Mucosa of stomach (tissue), 1 donor: ENCODE data around the gene USP35.

ENCODE experiments used
- H3K27me3 ChIP-seq: one replicate; pipeline ENCODE4 v1.7.0; 2013; ENCODE audit warnings: mild to moderate bottlenecking, low read length; ENCODE audit not compliant: control insufficient read depth, insufficient read depth
- H3K36me3 ChIP-seq: one replicate; pipeline ENCODE4 v1.7.0; 2013; ENCODE audit warnings: low read length; ENCODE audit not compliant: control insufficient read depth, insufficient read depth
- H3K4me1 ChIP-seq: one replicate; pipeline ENCODE4 v1.7.0; 2013; ENCODE audit warnings: mild to moderate bottlenecking, low read length; ENCODE audit not compliant: control insufficient read depth, insufficient read depth
- H3K4me3 ChIP-seq: one replicate; pipeline ENCODE4 v1.7.0; 2013; ENCODE audit warnings: low read length
- H3K9ac ChIP-seq: one replicate; pipeline ENCODE4 v1.7.0; 2013; ENCODE audit warnings: mild to moderate bottlenecking, low read length, moderate library complexity
- H3K9me3 ChIP-seq: one replicate; pipeline ENCODE4 v1.7.0; 2013; ENCODE audit warnings: mild to moderate bottlenecking, low read length, moderate library complexity; ENCODE audit not compliant: control insufficient read depth
- donor health status: Pancreatic carcinoma.

USP35 gene

DNA sequence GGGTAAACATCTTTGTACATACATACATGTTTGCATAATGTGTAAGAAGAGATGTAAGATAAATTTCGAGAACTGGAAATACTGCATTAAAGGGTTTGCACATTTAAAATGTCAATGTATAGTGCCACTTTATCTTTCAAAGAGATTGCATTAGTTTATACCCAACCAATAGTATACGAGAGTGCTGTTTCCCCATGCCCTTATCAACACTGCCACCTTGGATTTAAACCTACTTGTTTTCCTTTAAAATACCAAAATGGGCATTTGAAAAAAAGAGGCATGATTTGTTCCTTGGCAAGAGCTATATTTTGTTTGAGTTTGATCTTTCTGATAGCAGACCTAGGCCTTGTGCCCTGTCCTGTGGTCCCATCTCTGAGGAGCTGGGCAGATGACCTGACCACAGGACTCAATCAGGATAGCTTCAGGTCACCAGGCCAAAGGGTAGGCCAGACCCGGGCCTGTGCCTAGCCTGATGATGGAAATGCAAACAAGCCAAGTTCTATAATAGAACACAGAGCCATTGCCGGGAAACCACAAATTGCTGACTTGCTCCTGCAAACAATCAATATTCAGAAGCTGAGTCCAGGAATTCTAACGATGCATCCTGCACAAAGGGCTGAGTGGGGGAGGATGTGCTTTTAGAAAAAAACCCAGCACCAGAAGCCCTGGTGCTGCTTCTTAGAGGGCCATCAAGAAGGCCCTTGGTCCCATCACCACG lies 32.4 kb upstream of the USP35 start:
- peaks cover 8% of the 10 kb centered on the region for H3K4me1 ChIP-seq
- H3K9ac ChIP-seq, result no peak overlapping the region
- no peaks in the 10 kb centered on the region for H3K27me3 ChIP-seq
- no peaks in the 10 kb centered on the region for H3K9me3 ChIP-seq
- no peaks in the 10 kb centered on the region for H3K36me3 ChIP-seq
- H3K4me3 ChIP-seq, result no peak overlapping the region

DNA sequence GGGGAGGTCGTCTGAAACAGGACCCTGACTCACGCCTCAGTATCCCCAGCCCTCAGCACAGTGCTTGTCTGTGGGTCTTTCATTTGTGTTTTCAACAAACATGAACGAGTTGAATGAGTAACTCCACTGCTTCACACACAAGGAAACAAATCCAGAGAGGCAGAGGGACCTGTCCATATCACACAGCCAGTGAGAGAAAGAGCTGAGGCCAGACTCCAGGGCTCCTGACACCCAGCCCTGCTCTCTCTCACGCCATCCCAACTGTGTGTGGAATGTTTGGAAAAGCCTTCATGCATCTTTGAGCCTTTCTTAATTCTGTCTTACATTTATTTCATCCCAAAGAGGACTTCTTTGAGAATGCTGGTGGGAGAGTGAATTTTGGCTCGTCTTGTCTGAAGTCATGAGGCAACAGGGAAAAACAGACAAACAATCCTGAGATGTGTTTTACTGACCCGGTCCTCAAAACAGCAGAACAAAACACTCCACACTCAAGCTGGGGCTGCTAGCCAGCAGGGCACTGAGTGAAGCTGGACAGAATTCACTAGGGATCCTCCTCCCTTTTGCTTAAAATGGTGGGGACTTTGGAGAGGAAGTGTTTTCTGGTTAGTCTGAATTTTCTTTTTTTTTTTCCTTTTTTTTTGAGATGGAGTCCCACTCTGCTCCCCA lies 29.6 kb upstream of the USP35 start:
- Histone ChIP-seq H3K4me3 (no peak overlapping the region), H3K9me3 (no peaks in the 10 kb centered on the region), H3K36me3 (no peaks in the 10 kb centered on the region), H3K9ac (no peak overlapping the region), H3K27me3 (no peaks in the 10 kb centered on the region), H3K4me1 (peaks cover 8% of the 10 kb centered on the region)

DNA sequence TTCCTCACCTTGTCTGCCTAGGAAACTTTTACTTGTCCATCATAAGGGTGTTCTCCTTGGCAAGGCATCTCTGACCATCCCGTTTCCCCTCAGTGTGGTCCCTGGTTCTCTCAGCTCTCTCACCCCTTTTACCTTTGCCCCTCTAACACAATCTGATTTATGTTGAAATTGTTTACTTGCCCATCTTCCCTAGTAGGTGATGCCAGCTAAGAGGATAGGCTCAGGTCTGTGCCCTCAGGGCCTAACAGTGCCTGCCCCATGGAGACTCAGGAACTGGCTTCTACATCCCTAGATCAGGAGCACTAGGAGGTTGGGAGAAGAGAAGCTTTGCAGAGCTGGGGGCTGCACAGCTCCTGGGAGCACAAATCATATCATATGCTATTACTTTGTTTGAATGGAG lies 28.2 kb upstream of the USP35 start:
- no peaks in the 10 kb centered on the region for H3K9me3 ChIP-seq
- no peaks in the 10 kb centered on the region for H3K27me3 ChIP-seq
- no peak overlapping the region for H3K9ac ChIP-seq
- H3K36me3 ChIP-seq, result no peaks in the 10 kb centered on the region
- H3K4me1 ChIP-seq, result peaks cover 8% of the 10 kb centered on the region
- no peak overlapping the region for H3K4me3 ChIP-seq

DNA sequence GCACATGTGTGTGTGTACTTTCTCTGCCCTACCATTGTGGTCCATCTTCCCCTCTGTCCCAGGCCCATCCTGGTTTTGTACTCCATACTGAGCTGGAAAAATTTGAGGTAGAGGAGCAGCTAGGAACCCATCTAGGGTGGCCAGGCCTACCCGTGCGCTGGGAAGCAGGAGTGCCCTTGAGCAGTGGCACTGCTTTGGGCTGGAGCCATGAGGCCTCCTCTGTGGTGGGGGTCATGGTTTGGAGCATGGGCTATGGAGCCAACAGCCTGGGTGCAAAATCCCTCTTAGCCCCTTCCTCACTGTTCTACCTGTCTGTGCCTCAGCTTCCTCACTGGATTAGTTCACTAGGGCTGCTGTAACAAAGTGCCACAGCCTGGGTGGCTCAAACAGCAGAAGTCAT lies 27.4 kb upstream of the USP35 start:
- Histone ChIP-seq H3K27me3 (no peaks in the 10 kb centered on the region), H3K9me3 (no peaks in the 10 kb centered on the region), H3K4me1 (peaks cover 5% of the 10 kb centered on the region), H3K4me3 (no peak overlapping the region), H3K9ac (no peak overlapping the region), H3K36me3 (no peaks in the 10 kb centered on the region)

DNA sequence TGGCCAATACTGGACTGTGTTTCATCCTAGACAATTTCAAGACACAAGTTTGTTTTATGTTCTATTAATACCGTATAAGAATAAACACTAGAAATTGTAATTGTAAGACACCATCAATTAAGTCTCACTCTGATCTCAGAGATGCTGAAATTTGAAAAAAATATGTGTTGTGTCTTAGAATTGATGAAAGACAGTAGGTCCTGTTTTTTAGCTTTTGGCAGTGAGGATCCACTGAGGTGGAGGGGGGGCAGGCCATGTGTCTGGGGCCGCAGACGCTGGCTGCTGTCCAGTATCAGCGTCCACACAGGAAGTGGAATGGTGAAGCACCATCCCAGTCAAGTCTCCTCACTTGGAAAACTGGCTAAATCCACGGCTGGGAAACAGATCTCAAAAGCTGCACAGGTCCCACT lies 26.8 kb upstream of the USP35 start:
- no peak overlapping the region for H3K9ac ChIP-seq
- H3K36me3 ChIP-seq, result no peaks in the 10 kb centered on the region
- H3K4me3 ChIP-seq, result no peak overlapping the region
- H3K27me3 ChIP-seq, result no peaks in the 10 kb centered on the region
- no peaks in the 10 kb centered on the region for H3K4me1 ChIP-seq
- H3K9me3 ChIP-seq, result no peaks in the 10 kb centered on the region

DNA sequence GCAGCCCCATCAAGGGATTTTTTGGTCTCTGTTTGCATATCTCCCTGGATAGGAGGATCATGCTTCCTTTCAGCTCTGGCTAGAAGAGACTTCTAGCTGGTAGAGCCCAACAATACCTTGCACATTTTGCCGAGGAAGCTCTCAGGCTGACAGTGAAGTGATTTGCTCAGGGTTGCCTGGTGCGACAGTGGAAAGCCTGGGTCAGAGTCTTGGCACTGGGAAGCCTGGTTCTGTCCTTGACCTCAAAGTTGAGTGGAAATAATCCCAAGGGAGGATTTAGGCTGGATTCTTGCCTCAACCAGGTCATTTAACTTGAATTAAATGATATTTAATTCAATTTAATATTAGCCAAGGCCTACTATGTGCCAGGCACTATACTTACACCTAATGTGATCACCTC lies 24.9 kb upstream of the USP35 start:
- Histone ChIP-seq H3K36me3 (no peaks in the 10 kb centered on the region), H3K4me3 (no peak overlapping the region), H3K27me3 (no peaks in the 10 kb centered on the region), H3K9me3 (no peaks in the 10 kb centered on the region), H3K4me1 (peaks cover 8% of the 10 kb centered on the region), H3K9ac (no peak overlapping the region)

DNA sequence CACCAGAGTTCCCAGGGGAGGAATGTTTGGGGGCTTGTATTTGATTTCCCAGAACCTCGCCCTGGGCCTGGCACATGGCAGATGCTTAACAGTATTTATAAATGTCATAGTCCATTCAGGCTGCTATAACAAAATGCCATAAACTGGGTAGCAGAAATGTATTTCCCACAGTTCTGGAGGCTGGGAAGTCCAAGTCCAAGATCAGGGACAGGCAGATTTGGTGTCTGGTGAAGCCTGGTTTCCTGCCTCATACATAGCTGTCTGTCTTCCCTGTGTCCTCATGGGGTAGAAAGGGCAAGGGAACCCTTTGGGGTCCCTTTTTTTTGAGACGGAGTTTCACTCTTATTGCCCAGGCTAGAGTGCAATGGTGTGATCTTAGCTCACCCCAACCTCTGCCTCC lies 24.2 kb upstream of the USP35 start:
- no peak overlapping the region for H3K9ac ChIP-seq
- peaks cover 12% of the 10 kb centered on the region for H3K4me1 ChIP-seq
- no peaks in the 10 kb centered on the region for H3K36me3 ChIP-seq
- no peak overlapping the region for H3K4me3 ChIP-seq
- H3K9me3 ChIP-seq, result no peaks in the 10 kb centered on the region
- H3K27me3 ChIP-seq, result no peaks in the 10 kb centered on the region

DNA sequence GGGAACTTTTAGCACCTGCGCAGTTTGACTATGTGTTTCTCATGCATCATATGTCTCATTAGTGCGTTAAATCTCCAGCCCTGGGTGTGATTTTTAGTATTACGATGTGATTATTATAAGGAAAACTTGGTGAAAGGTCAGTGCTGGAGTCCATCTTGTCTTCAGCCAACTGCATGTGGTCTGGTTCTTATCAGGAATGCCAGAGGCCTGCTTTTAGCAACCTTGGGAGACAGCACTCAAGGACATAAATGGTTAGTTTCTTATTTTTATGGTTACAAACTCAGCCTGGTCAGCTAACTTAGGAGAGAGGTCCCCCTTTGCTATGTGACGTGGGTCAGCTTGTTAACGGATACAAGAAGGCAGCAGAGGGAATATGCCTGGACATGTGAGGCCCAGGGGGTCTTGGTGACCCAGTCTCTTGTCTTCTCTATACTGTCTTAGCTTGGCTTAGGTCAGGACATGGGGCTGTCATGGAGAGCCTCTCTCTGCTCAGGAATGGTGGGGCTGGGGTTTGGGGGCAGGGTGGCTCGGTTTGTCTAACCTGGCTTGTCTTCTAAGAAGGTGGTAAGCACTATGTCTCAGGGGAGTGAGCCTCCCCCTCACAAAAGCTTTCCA lies 21.8 kb upstream of the USP35 start:
- Histone ChIP-seq H3K4me1 (peaks cover 12% of the 10 kb centered on the region), H3K36me3 (no peaks in the 10 kb centered on the region), H3K27me3 (no peaks in the 10 kb centered on the region), H3K9ac (no peak overlapping the region), H3K4me3 (no peak overlapping the region), H3K9me3 (no peaks in the 10 kb centered on the region)

DNA sequence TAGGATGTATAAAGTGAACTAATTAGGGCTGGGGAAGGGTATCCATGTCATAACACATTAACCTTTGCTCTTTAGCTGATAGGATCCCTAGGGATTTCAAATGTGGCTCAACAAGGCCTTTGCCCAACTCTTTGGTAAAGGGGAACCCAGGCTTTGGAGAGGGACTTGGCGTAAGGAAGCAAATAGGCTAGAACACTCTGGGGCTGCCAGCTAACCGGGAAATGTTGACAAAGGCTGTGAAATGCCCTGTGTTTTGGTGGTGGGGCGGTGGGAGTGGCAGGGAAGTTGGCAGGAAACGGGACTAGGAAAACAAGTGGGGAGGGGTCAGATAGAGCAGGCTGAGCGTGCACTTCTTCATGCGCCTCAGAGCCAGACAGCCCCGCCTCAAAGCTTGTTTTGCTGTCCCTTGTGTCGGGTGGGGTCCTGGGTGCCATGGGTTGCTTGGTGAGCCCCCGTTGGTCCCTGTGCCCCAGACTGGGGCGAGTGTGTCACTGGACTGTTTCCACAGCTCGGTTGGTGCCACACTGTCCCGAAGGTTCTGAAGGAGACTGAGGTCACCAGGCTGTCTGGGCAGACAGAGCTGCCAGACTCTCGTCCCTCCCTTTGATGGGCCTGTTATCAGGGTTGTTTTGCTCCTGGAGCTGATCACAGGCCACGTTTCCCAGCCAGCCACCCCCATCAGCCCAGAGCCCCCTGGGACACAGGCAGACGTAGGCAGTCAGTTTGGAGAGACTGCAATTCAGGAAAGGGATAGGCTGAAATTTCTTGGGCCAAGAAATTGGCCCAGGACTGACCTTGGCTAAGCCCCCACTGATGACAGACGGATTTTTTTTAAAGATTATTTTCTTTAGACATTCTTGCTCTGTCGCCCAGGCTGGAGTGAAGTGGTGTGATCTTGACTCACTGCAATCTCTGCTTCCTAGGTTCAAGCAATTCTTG lies 19.9 kb upstream of the USP35 start:
- Histone ChIP-seq H3K9ac (no peak overlapping the region), H3K4me3 (no peak overlapping the region)

DNA sequence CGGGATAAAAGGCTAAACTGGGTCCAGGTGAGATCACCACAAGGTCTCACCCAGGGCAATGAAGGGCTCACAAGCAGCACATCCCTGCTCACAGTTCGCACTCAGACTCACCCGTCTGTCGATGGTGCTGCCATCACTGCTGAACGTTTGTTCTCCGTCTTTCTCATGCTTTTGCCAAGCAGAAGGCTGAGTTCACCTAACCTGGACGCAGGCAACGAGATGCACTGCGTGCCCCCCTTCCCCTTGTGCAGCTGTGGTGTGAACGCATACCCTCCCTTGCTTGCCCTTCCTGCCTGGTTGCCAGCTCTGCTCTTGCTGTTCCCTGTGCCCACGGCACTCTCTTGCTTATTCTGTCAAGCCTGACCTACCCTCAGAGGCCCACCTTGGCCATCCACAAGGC lies 18.3 kb upstream of the USP35 start:
- Histone ChIP-seq H3K27me3 (no peaks in the 10 kb centered on the region), H3K4me3 (no peak overlapping the region), H3K9me3 (no peaks in the 10 kb centered on the region), H3K36me3 (peaks cover 7% of the 10 kb centered on the region), H3K4me1 (peaks cover 12% of the 10 kb centered on the region), H3K9ac (no peak overlapping the region)

More for the DNA sequence above, 19.9 kb upstream of the USP35 start:
- peaks cover 7% of the 10 kb centered on the region for H3K36me3 ChIP-seq
- H3K9me3 ChIP-seq, result no peaks in the 10 kb centered on the region
- H3K27me3 ChIP-seq, result no peaks in the 10 kb centered on the region
- peaks cover 12% of the 10 kb centered on the region for H3K4me1 ChIP-seq

DNA sequence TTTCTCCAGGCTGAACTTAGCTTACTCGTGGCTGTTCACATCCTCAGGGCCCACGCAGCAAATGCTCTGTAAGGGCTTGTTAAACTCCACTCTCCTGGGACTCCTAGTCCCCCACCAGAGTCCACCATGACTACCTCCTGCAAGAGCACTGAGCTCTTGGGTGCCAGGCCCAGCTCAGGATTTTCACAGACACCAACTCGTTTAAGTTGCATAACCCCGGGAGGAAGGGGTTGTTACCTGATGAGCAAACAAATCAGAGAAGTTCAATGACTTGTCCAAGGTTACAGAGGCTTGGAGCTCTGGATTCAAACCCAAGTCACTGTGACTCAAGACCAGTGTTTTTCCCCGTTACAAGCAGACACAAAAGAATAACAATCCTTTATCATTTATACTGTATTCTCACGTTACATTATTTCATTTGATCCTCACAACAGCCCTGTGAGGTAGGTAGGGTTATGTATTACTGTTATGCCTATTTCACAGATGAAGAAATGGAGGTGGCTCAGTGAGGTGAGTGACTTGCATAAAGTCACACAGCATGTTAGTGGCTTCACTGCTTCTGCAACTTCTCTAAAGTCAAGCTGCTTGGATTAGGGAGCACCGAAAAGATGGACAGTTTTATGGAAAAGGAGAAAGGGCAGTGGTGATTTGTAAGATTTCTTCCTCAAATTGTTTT lies 17.7 kb upstream of the USP35 start:
- H3K4me3 ChIP-seq, result no peak overlapping the region
- H3K9ac ChIP-seq, result no peak overlapping the region
- H3K4me1 ChIP-seq, result peaks cover 12% of the 10 kb centered on the region
- H3K36me3 ChIP-seq, result peaks cover 7% of the 10 kb centered on the region
- no peaks in the 10 kb centered on the region for H3K9me3 ChIP-seq
- H3K27me3 ChIP-seq, result no peaks in the 10 kb centered on the region
